Measurements from ENCODE around the gene RSPH9.
A peak's percentile ranks its signal among the peaks of the same experiment; 100 is the strongest.

RSPH9 gene

GRCh38 chr6:43671011-43671800, 26.4 kb downstream of the RSPH9 start:
- no peaks in the 10 kb centered on the region for H3K27me3 Mint-ChIP-seq
- H3K4me3 Mint-ChIP-seq: no peak overlapping the region
- H3K27ac Mint-ChIP-seq: no peak overlapping the region
- peaks cover 15% of the 10 kb centered on the region for H3K4me1 Mint-ChIP-seq
- peaks cover 2% of the 10 kb centered on the region for H3K36me3 Mint-ChIP-seq
- H3K9me3 Mint-ChIP-seq: no peaks in the 10 kb centered on the region

GRCh38 chr6:43671801-43672690, 27.2 kb downstream of the RSPH9 start:
- H3K4me1 Mint-ChIP-seq: peaks cover 13% of the 10 kb centered on the region
- no peaks in the 10 kb centered on the region for H3K9me3 Mint-ChIP-seq
- H3K27me3 Mint-ChIP-seq: no peaks in the 10 kb centered on the region
- peaks cover 2% of the 10 kb centered on the region for H3K36me3 Mint-ChIP-seq
- H3K4me3 Mint-ChIP-seq: no peak overlapping the region
- H3K27ac Mint-ChIP-seq: no peak overlapping the region

- no peaks in the 10 kb centered on the region for H3K27me3 Mint-ChIP-seq
- no peak overlapping the region for H3K4me3 Mint-ChIP-seq
- H3K4me1 Mint-ChIP-seq: no peaks in the 10 kb centered on the region
- H3K27ac Mint-ChIP-seq: no peak overlapping the region
- no peaks in the 10 kb centered on the region for H3K9me3 Mint-ChIP-seq
- H3K36me3 Mint-ChIP-seq: peaks cover 2% of the 10 kb centered on the region
Observed at GRCh38 chr6:43673444-43674084, 28.7 kb downstream of the RSPH9 start.

DNA sequence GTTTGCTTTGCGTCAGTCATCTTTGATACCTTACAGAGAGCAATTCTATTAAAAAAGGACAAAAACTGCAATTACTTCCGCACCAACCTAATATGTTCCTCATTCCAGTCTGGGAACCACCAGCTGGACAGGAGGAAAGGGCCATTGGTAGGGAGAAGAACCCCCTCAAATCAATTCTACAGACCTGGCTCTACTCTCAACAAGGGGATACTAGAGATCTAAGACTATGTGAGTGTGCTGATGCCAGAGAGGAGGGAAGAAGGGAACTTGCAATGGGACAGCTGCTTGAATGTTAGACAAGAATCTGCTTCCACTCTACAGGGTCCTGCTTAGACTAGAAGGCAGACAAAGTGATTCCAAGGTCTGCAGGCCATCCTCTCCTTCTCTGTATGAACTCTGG, 29.5 kb downstream of the RSPH9 start:
- Mint-ChIP-seq H3K4me3 (no peak overlapping the region), H3K36me3 (peaks cover 2% of the 10 kb centered on the region), H3K27ac (no peak overlapping the region), H3K27me3 (no peaks in the 10 kb centered on the region), H3K9me3 (no peaks in the 10 kb centered on the region), H3K4me1 (no peaks in the 10 kb centered on the region)

DNA sequence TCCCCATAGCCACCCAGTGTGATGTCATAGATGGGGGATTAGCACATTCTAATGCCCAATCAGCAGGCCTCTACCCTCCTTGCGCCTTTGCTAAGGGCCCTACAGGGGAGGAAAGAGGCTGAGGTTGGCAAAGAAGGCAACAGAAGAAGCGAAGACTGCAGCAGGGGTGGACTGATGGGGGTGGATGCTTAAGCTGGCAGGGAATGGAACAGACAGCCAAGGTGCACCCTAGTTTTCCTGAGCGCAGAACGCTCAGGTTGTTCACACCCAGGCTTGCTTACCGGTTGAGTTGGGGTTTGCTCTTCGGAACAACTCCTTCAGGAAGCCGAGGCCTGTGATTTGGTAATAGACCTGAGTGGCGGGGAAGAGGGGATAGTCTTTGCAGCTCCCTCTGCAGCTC, 30.1 kb downstream of the RSPH9 start:
- Mint-ChIP-seq H3K36me3 (peaks cover 2% of the 10 kb centered on the region), H3K4me1 (no peaks in the 10 kb centered on the region), H3K4me3 (no peak overlapping the region), H3K9me3 (no peaks in the 10 kb centered on the region), H3K27me3 (no peaks in the 10 kb centered on the region), H3K27ac (no peak overlapping the region)

- Mint-ChIP-seq H3K36me3 (peaks cover 4% of the 10 kb centered on the region), H3K4me1 (peaks cover 5% of the 10 kb centered on the region), H3K4me3 (no peak overlapping the region), H3K9me3 (no peaks in the 10 kb centered on the region), H3K27me3 (no peaks in the 10 kb centered on the region), H3K27ac (no peak overlapping the region)
Observed at GRCh38 chr6:43676962-43677606, 32.2 kb downstream of the RSPH9 start.

DNA sequence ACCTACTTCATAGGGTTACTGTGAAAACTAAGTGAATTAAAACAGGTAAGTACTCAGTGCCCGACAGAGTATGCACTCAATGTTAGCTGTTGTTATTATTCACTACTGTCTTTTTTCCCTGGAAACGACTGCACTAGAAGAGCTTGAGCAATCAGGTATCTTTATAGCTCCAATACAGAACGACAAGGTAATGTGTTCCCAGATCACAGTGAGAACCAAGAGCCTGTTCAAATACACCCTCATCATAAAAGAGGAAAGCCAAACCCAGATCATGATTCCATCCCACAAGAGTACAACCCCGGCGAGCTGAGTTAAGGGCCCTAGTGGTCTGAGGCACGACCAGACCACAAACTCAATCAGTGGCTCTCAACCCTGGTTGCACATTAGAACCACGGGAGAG, 32.9 kb downstream of the RSPH9 start:
- H3K9me3 Mint-ChIP-seq: no peaks in the 10 kb centered on the region
- H3K4me3 Mint-ChIP-seq: no peak overlapping the region
- H3K27me3 Mint-ChIP-seq: no peaks in the 10 kb centered on the region
- H3K36me3 Mint-ChIP-seq: peaks cover 4% of the 10 kb centered on the region
- H3K4me1 Mint-ChIP-seq: peaks cover 10% of the 10 kb centered on the region
- H3K27ac Mint-ChIP-seq: peak overlapping the region; percentile 8

- no peaks in the 10 kb centered on the region for H3K27me3 Mint-ChIP-seq
- no peak overlapping the region for H3K27ac Mint-ChIP-seq
- H3K36me3 Mint-ChIP-seq: peaks cover 4% of the 10 kb centered on the region
- H3K4me3 Mint-ChIP-seq: no peak overlapping the region
- peaks cover 16% of the 10 kb centered on the region for H3K4me1 Mint-ChIP-seq
- H3K9me3 Mint-ChIP-seq: no peaks in the 10 kb centered on the region
Observed at GRCh38 chr6:43678341-43678740, 33.5 kb downstream of the RSPH9 start.

- peaks cover 21% of the 10 kb centered on the region for H3K4me1 Mint-ChIP-seq
- no peak overlapping the region for H3K4me3 Mint-ChIP-seq
- no peaks in the 10 kb centered on the region for H3K27me3 Mint-ChIP-seq
- peak overlapping the region; percentile 4 for H3K27ac Mint-ChIP-seq
- peaks cover 4% of the 10 kb centered on the region for H3K36me3 Mint-ChIP-seq
- no peaks in the 10 kb centered on the region for H3K9me3 Mint-ChIP-seq
Observed at GRCh38 chr6:43679057-43679456, 34.2 kb downstream of the RSPH9 start.

DNA sequence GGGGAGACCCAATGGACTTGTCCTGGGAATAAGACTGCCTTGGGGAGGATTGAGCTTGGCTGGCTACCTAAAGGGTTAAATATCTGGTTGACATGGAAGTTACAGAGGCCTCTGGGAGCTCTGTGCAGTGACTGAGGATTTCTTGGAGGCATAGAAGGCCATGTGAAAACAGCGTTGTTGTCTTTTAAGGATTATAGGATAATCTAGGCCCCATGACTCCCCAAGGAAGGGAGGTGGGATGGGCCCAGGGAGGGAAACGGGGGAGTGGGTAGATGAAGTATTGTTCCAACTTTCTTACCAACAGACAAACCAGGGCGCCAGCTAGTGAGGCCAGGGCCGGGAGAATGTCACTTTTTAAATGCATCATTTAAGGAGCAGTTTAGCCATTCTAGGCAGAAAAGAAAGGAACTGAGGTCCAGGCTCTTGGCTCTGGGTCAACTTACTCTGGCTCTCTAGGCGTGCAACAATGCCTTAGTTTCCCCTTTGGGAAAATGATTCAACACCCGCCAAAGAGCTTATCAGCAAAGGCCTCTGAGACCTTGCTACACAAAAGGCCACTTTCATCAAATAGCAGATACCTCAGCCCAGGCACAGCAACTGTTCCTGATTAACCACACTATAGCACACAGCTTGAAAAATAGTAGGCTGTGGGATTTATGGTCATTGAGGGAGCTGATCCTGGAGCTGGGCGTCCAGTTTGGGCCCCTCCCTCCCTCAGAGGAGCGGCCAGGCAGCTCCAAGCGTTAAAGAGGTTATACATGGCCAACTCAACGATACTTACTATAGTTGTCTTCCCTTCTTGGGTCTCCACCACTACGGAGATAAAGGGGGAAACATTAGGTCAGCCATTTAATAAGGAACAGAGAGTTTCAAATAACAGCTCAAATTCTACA, 35.7 kb downstream of the RSPH9 start:
- Mint-ChIP-seq H3K4me1 (peaks cover 36% of the 10 kb centered on the region), H3K9me3 (no peaks in the 10 kb centered on the region), H3K27ac (no peak overlapping the region), H3K27me3 (no peaks in the 10 kb centered on the region), H3K36me3 (peaks cover 3% of the 10 kb centered on the region), H3K4me3 (no peak overlapping the region)

GRCh38 chr6:43681303-43681702, 36.5 kb downstream of the RSPH9 start:
- no peaks in the 10 kb centered on the region for H3K9me3 Mint-ChIP-seq
- no peak overlapping the region for H3K27ac Mint-ChIP-seq
- peaks cover 3% of the 10 kb centered on the region for H3K36me3 Mint-ChIP-seq
- H3K4me1 Mint-ChIP-seq: peaks cover 41% of the 10 kb centered on the region
- H3K4me3 Mint-ChIP-seq: no peak overlapping the region
- H3K27me3 Mint-ChIP-seq: no peaks in the 10 kb centered on the region

DNA sequence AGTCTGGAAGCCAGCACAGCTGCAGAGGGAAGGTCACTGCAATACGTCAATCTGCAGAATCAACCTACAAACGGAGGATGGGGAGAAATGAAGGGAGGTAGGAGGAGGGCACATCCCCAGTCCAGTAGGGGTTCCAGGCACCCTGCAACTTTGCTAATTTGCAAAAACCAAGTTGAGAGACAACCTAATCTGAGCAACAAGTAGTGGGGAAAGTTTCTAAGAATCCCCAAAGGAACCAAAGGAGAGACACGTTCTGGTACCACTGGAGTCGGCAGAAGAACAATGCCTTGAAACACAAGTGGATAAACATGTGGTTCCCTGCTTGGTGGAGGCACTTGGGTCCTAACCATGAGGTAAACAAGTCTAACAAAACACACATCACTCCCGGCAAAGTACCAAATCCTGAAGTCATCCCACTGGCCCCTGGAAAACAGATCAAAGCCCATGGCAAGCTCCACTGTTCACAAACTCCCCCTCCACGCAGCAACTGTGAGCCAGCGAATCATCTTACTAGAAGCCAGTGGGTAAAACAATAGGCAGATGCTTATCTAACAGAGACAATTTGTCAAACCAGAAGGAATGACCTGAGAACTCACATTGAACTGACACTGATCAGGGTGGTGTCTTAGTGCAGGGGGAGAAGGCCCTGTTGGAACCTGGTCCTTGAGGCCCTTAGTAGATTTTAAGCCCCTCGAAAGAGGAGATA, 38.0 kb downstream of the RSPH9 start:
- Mint-ChIP-seq H3K4me1 (peaks cover 51% of the 10 kb centered on the region), H3K27me3 (no peaks in the 10 kb centered on the region), H3K36me3 (peaks cover 3% of the 10 kb centered on the region), H3K4me3 (no peak overlapping the region), H3K9me3 (no peaks in the 10 kb centered on the region), H3K27ac (peak overlapping the region; percentile 9)

DNA sequence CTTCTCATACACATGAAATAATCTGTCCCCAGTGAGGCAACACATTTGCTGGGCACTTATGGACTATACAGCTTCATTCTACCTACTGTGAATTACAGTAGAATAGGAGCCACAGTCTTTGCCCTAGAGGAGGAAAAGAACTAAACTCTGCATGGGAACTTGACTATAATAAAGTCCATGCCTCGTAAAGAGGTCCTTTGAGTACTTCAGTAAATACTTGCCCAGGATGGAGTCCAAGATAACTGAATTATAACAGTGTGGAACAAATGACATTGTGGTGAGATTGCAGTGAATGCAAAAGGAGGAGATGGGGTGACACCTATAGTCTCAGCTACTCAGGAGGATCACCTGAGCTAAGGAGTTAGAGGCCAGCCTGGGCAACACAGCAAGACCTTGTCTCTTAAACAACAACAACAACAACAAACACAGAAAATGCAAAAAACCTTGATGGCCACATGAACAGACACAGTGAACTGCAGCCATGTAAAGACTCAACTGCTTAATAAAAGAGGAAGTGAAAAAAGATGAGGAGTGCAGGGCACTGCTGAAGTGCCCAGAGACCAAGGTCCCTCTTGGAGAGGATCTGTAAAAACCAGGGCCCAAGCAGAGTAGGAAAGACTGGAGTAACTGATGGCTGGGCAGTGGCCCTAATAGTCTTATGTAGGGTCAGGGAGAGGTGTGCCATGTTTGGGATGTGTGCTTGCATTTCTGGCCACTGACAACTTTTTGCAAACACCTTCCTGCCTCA, 39.0 kb downstream of the RSPH9 start:
- Mint-ChIP-seq H3K27me3 (no peaks in the 10 kb centered on the region), H3K27ac (peak overlapping the region; percentile 85), H3K4me1 (peaks cover 57% of the 10 kb centered on the region), H3K4me3 (peak overlapping the region; percentile 61), H3K9me3 (no peaks in the 10 kb centered on the region), H3K36me3 (peaks cover 3% of the 10 kb centered on the region)

- no peaks in the 10 kb centered on the region for H3K9me3 Mint-ChIP-seq
- no peaks in the 10 kb centered on the region for H3K27me3 Mint-ChIP-seq
Observed at GRCh38 chr6:43687079-43687436, 42.2 kb downstream of the RSPH9 start.

More at GRCh38 chr6:43687079-43687436, 42.2 kb downstream of the RSPH9 start:
- no peaks in the 10 kb centered on the region for H3K36me3 Mint-ChIP-seq
- H3K27ac Mint-ChIP-seq: peak overlapping the region; percentile 57
- peaks cover 52% of the 10 kb centered on the region for H3K4me1 Mint-ChIP-seq
- peak overlapping the region; percentile 96 for H3K4me3 Mint-ChIP-seq

All from activated naive CD4-positive, alpha-beta T cell treated with anti-CD3 and anti-CD28 coated beads, Interleukin-2, amount 50 U/mL, for 24 hours (primary cell).